Mammary epithelial cell (primary cell): ENCODE data around the gene MAP3K21.

Experiments
- CTCF ChIP-seq, 2 donors: IDR thresholded peaks in 1 of 2; conservative IDR thresholded peaks in 1 of 2; 2 replicates each; pipeline ENCODE4 v1.5.1; 2011 to 2012; ENCODE audit warnings: inconsistent platforms in 2 of 2, low read length in 2 of 2, mild to moderate bottlenecking in 2 of 2, control low read depth in 1 of 2, low read depth in 1 of 2; ENCODE audit not compliant: insufficient read depth in 1 of 2; ENCODE audit errors: extremely low read depth in 1 of 2
- EZH2 ChIP-seq: IDR thresholded peaks from 2 replicates; pipeline ENCODE4 v1.6.1; 2012; ENCODE audit warnings: low read length, inconsistent platforms, borderline replicate concordance

GRCh38 chr1:233289676-233290075 is 37.8 kb upstream of the MAP3K21 start:
- TF ChIP-seq EZH2 (no peak), CTCF (conservative IDR thresholded peaks at IDR 0.05 in 1 of 2, IDR thresholded peaks at IDR 0.05 in 1 of 2; ENCODE audit: extremely low read depth in 1 of 2, insufficient read depth in 1 of 2, low read depth in 1 of 2, low read length in 2 of 2) (no peak)
